Neutrophil (primary cell): Measurements from ENCODE around the gene SLC17A9.

Source experiments
- H3K27ac ChIP-seq: fragments of 200-600 bp; sonication (generic); 2 replicates; pipeline ENCODE4 v1.5.1; 2016; ENCODE audit warnings: mild to moderate bottlenecking, moderate library complexity
- H3K27me3 ChIP-seq: fragments of 200-600 bp; sonication (generic); 2 replicates; pipeline ENCODE4 v1.6.0; 2016; ENCODE audit warnings: mild to moderate bottlenecking
- H3K36me3 ChIP-seq: fragments of 200-600 bp; sonication (generic); 2 replicates; pipeline ENCODE4 v1.5.1; 2017
- H3K4me1 ChIP-seq, 2 experiments: fragments of 200-600 bp in 1 of 2; sonication (generic) in 1 of 2; 1 replicate in 1 of 2; 2 replicates in 1 of 2; pipeline versions ENCODE4 v1.5.1 to v1.6.1; 2013 to 2016; ENCODE audit warnings: low read depth in 1 of 2, low read length in 1 of 2, mild to moderate bottlenecking in 1 of 2, moderate library complexity in 1 of 2; ENCODE audit not compliant: control insufficient read depth in 1 of 2, insufficient read depth in 1 of 2
- H3K4me3 ChIP-seq, 2 experiments: fragments of 200-600 bp in 1 of 2; sonication (generic) in 1 of 2; 1 replicate in 1 of 2; 2 replicates in 1 of 2; pipeline ENCODE4 v1.5.1; 2013 to 2016; ENCODE audit warnings: low read depth in 1 of 2, low read length in 1 of 2, mild to moderate bottlenecking in 1 of 2, moderate library complexity in 1 of 2
- H3K9me3 ChIP-seq: fragments of 200-600 bp; sonication (generic); 2 replicates; pipeline ENCODE4 v1.5.1; 2016
- TF ChIP-seq, protein P1 (sequence below): fragments of 200-600 bp; sonication (generic); IDR thresholded peaks from 2 replicates; pipeline ENCODE4 v1.5.1; 2016; ENCODE audit warnings: antibody characterized with exemption

The SLC17A9 gene

DNA sequence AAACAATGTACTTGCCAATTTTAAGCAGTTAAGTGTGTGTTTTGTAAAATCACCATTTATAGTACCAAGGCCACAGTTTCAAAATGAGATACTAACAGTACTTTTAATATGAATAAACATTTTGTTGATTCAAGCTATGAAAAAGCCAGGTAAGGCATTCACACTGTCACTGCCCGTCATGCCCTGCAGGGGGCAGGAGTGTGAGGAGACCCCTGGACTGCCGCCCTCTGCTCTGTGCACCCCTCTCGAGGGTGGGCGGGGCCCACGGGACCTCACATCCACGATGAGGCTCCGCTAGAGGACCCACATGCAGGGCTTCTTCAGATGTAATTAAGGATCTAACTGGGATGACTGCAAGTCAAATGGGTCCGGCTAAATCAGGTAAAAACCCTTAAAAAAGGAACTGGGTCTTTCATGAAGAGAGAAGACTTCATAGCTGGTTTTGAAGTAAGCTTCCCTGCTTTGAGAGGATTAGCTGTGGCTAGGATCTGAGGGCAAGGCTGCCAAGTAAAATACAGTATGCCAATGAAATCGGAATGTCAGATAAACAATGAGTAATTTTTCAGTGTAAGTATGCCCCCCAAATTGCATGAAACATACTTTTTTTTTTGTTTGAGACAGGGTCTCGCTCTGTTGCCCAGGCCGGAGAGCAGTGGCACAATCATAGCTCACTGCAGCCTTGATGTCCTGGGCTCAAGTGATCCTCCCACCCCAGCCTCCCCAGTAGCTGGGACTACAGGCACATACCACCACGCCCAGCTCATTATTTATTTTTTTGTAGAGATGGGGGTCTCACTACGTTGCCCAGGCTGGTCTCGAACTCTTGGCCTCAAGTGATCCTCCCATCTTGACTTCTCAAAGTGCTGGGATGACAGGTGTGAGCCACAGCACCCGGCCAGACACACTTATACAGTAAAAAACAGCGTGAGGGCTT, 44.9 kb upstream of the SLC17A9 start:
- TF ChIP-seq, protein P1, sequence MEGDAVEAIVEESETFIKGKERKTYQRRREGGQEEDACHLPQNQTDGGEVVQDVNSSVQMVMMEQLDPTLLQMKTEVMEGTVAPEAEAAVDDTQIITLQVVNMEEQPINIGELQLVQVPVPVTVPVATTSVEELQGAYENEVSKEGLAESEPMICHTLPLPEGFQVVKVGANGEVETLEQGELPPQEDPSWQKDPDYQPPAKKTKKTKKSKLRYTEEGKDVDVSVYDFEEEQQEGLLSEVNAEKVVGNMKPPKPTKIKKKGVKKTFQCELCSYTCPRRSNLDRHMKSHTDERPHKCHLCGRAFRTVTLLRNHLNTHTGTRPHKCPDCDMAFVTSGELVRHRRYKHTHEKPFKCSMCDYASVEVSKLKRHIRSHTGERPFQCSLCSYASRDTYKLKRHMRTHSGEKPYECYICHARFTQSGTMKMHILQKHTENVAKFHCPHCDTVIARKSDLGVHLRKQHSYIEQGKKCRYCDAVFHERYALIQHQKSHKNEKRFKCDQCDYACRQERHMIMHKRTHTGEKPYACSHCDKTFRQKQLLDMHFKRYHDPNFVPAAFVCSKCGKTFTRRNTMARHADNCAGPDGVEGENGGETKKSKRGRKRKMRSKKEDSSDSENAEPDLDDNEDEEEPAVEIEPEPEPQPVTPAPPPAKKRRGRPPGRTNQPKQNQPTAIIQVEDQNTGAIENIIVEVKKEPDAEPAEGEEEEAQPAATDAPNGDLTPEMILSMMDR = peak; percentile 15
- Histone ChIP-seq H3K36me3 (peaks cover 98% of the 10 kb centered on the region), H3K27ac (no peak overlapping the region), H3K4me1 (no peaks in the 10 kb centered on the region), H3K4me3 (no peak overlapping the region), H3K27me3 (no peaks in the 10 kb centered on the region), H3K9me3 (no peaks in the 10 kb centered on the region)

DNA sequence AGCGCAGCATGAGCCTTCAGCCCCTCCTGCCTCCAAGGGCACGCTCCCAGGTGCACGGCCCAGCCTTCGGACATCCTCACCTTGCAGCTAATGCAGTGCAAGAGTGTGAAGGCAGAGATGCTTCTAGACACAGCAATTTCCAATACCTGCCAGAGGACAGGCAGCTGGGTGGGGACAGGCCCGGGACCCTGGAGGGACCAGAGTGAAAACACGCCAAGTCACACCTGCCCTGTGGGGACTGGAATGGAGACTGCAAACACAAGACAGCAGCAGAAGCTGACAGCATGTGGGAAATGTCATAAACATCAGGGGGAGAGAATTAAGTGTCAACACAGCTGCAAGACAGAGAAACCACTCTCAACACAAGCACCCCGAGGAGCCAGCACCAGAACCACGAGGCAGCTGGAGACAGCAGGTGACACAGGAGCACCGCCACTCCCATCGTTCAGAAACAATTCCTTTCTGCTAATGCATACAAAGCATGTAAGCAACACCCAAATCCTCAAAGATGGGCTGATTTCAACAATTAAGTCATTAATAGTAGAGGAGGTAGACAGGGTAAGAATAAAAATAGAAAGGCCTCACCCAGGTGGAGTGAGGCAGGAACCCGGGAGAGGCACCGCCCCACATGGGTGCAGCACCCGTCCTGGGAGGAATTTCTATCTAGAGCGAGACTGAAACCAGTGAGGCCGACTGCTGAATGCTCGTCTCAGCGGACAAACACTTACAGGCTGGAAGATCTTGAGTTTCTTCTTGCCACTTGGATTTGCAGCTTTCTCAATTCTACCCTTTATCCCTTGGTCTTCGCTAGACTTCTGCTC, 43.3 kb upstream of the SLC17A9 start:
- TF ChIP-seq, protein P1 = no peak
- Histone ChIP-seq H3K36me3 (peaks cover 93% of the 10 kb centered on the region), H3K27me3 (no peaks in the 10 kb centered on the region), H3K4me3 (no peak overlapping the region), H3K4me1 (no peaks in the 10 kb centered on the region), H3K9me3 (no peaks in the 10 kb centered on the region), H3K27ac (no peak overlapping the region)

DNA sequence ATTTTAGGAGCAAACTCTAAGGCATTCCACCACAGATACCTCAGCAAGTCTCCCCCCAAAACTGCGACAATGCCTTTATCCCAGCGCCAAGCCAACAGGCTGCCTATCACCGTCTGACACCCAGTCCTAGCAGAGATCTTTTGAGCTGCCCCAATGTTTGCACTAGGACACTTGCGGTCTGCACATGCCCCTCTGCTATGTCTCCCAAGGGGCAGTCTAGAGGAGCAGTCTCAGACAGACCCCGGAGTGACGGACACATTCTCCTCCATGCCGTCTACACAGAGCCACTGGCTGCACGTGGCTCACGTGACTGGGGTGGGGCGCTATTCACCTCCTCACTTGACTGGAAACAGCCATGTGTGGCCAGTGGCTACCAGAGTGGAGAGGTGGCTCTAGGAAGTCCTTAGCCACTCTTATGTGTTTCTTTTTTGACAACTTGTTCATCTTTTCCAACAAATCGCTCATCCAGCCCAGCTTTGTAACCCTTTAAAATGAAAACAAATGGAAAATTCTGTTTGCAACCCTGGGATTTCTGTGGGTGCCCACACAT, 42.2 kb upstream of the SLC17A9 start:
- no peaks in the 10 kb centered on the region for H3K27me3 ChIP-seq
- H3K4me3 ChIP-seq = no peak overlapping the region
- TF ChIP-seq, protein P1 = no peak
- H3K36me3 ChIP-seq = peaks cover 82% of the 10 kb centered on the region
- no peak overlapping the region for H3K27ac ChIP-seq
- H3K9me3 ChIP-seq = no peaks in the 10 kb centered on the region
- H3K4me1 ChIP-seq = no peaks in the 10 kb centered on the region

DNA sequence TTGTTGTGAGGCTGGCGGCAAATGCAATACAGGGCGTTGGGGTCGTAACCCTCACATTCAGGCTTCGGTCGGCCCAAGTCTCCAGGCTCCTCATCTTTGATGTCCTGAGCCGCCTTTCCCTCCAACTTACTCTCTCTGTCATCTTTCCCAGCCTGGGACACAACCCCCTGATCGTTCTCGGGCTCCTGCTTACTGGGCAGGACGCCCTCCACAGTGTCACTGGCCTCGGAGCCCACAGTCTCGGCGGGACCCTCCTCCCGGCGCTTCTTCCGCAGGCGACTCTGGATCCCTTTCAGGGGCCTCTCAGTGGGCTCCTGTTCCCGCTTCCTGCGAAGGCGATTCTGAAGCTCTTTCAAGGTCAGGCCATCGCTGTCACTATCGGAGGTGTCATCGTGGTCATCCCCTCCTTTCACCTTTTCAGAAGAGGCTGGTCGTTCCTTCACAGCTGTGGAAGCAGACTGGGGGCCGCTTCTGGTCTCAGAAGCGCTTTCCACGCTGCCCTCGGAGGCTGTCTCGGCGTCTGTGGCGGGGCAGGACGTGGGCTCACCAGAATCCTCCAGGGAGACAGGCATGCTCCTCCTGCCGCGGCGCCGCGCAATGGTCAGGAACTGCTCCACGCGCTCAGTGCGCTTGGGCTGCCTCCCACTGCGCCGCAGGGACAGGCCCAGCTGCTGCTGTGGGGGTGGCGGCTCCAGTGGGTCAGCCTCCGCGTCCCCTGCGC, 41.6 kb upstream of the SLC17A9 start:
- Histone ChIP-seq H3K27ac (no peak overlapping the region), H3K27me3 (no peaks in the 10 kb centered on the region), H3K9me3 (no peaks in the 10 kb centered on the region), H3K36me3 (peaks cover 75% of the 10 kb centered on the region), H3K4me1 (no peaks in the 10 kb centered on the region), H3K4me3 (no peak overlapping the region)
- TF ChIP-seq, protein P1 = no peak

DNA sequence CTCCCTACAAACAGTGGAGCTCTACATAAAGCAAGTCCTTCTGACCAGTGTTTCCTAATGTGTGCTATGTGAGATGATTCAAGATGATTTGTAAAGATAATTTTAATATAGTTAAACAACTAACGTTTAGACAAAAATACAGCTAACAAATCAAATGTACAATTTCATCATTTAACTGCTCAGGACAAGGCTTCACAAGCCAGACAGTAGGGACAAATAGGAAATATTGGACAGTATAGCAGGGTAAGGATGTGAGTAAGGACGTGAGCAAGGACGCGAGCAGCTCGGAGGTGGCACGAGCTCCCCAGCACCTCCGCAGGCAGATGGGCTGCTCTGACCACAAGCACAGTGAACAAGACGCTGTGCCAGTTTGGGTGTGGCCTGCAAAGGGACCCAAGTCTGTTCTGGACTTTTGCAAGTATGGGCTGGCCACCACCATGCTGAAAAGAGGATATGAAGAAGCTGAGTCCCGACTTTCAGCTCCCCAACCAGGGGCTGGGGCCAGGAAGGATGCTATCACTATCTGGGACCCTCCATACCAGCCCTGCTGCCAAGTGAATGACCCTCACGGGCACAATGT, 40.7 kb upstream of the SLC17A9 start:
- Histone ChIP-seq H3K9me3 (no peaks in the 10 kb centered on the region), H3K27me3 (no peaks in the 10 kb centered on the region), H3K4me1 (peaks cover 0 to 3% of the 10 kb centered on the region in 2 experiments), H3K4me3 (no peak overlapping the region), H3K27ac (no peak overlapping the region), H3K36me3 (peaks cover 67% of the 10 kb centered on the region)
- TF ChIP-seq, protein P1 = no peak
